NCI-H1930 (cell line): Measurements from ENCODE around the gene TRPM3.

ENCODE experiments used
- DNase-seq, 2 experiments: peaks; one replicate each; lab custom pipeline; 2025; lab: John Stamatoyannopoulos, UW

The TRPM3 gene

GRCh38 chr9:70947086-70947485 lies 174.3 kb downstream of the TRPM3 start:
- DNase-seq = no peak

- DNase-seq = no peak
Measured at GRCh38 chr9:70945301-70945700, 176.1 kb downstream of the TRPM3 start.

GRCh38 chr9:70941191-70941590 lies 180.2 kb downstream of the TRPM3 start:
- DNase-seq = no peak

- no peak for DNase-seq
Measured at GRCh38 chr9:70940605-70941004, 180.8 kb downstream of the TRPM3 start.

- no peak for DNase-seq
Measured at GRCh38 chr9:70936536-70936935, 184.9 kb downstream of the TRPM3 start.

- no peak for DNase-seq
Measured at GRCh38 chr9:70935856-70936255, 185.6 kb downstream of the TRPM3 start.

- no peak for DNase-seq
Measured at GRCh38 chr9:70934642-70935041, 186.8 kb downstream of the TRPM3 start.

GRCh38 chr9:70933321-70933720 lies 188.1 kb downstream of the TRPM3 start:
- no peak for DNase-seq

GRCh38 chr9:70932097-70932496 lies 189.3 kb downstream of the TRPM3 start:
- no peak for DNase-seq

- DNase-seq = no peak
Measured at GRCh38 chr9:70927530-70927929, 193.9 kb downstream of the TRPM3 start.

GRCh38 chr9:70924895-70925547 lies 196.4 kb downstream of the TRPM3 start:
- DNase-seq = peak; percentile 34 to 43

GRCh38 chr9:70924380-70924779 lies 197.0 kb downstream of the TRPM3 start:
- no peak for DNase-seq

GRCh38 chr9:70923961-70924360 lies 197.5 kb downstream of the TRPM3 start:
- no peak for DNase-seq

- DNase-seq = no peak
Measured at GRCh38 chr9:70921136-70921535, 200.3 kb downstream of the TRPM3 start.

GRCh38 chr9:70917277-70917676 lies 204.1 kb downstream of the TRPM3 start:
- no peak for DNase-seq

- no peak for DNase-seq
Measured at GRCh38 chr9:70911791-70912190, 209.6 kb downstream of the TRPM3 start.

- DNase-seq = no peak
Measured at GRCh38 chr9:70910598-70910997, 210.8 kb downstream of the TRPM3 start.

GRCh38 chr9:70902692-70903131 lies 218.7 kb downstream of the TRPM3 start:
- DNase-seq = no peak

- no peak for DNase-seq
Measured at GRCh38 chr9:70902171-70902570, 219.2 kb downstream of the TRPM3 start.

- no peak for DNase-seq
Measured at GRCh38 chr9:70901746-70902145, 219.7 kb downstream of the TRPM3 start.

GRCh38 chr9:70901013-70901412 lies 220.4 kb downstream of the TRPM3 start:
- no peak for DNase-seq

- DNase-seq = no peak
Measured at GRCh38 chr9:70893580-70894122, 227.8 kb downstream of the TRPM3 start.

- no peak for DNase-seq
Measured at GRCh38 chr9:70888471-70888870, 232.9 kb downstream of the TRPM3 start.

- no peak for DNase-seq
Measured at GRCh38 chr9:70887826-70888225, 233.6 kb downstream of the TRPM3 start.
